HepG2 (cell line): ENCODE measurements around the gene C2CD2. TPM values are rescaled to one million over a fixed set of nuclear protein-coding genes. Genes with fewer than 3 reads are reported as not detected.

Source experiments
- AGO1 ChIP-seq: fragments of 200-400 bp; formaldehyde crosslinking; IDR thresholded peaks from 2 replicates; pipeline ENCODE4 v1.6.1; 2017; ENCODE audit warnings: mild to moderate bottlenecking, low read depth, low read length, moderate library complexity; ENCODE audit not compliant: poor library complexity, severe bottlenecking
- HMG20A ChIP-seq: IDR thresholded peaks from 2 replicates; pipeline ENCODE4 v1.6.1; 2016; ENCODE audit warnings: borderline replicate concordance
- KLF16 ChIP-seq, 2 experiments: sonication (generic) in 1 of 2; formaldehyde crosslinking in 1 of 2; IDR thresholded peaks; 2 replicates each; pipeline versions ENCODE4 v1.6.1 to v1.8.0; 2016 to 2023; ENCODE audit warnings: missing genetic modification reagents in 2 of 2, missing compliant biosample characterization in 1 of 2
- MIER3 ChIP-seq: IDR thresholded peaks from 2 replicates; pipeline ENCODE4 v1.6.1; 2016; ENCODE audit warnings: missing compliant biosample characterization, borderline replicate concordance
- MTF1 ChIP-seq: sonication (generic); formaldehyde crosslinking; IDR thresholded peaks from 2 replicates; pipeline ENCODE4 v1.5.0; 2020; ENCODE audit warnings: missing genetic modification reagents
- ZNF558 ChIP-seq: sonication (generic); formaldehyde crosslinking; IDR thresholded peaks from 2 replicates; pipeline ENCODE4 v1.9.0; 2022; ENCODE audit warnings: mild to moderate bottlenecking, missing genetic modification reagents, borderline replicate concordance
- ZNF605 ChIP-seq: sonication (generic); formaldehyde crosslinking; IDR thresholded peaks from 2 replicates; pipeline ENCODE4 v1.8.0; 2022; ENCODE audit warnings: mild to moderate bottlenecking, missing genetic modification reagents
- ZNF800 ChIP-seq: sonication (generic); formaldehyde crosslinking; IDR thresholded peaks from 2 replicates; pipeline ENCODE4 v1.4.0; 2020; ENCODE audit warnings: missing genetic modification reagents
- polyA plus RNA-seq, 8 experiments: library from polyadenylated mRNA; depleted of rRNA in 3 of 8; stranded (reverse) in 7 of 8; unstranded in 1 of 8; fragments of >200 nt; fragmentation: Illumina TruSeq in 4 of 8; extraction: Trizol in 4 of 8; gene quantifications; 2 replicates each; pipeline versions ENCODE4 v1.2.1 to v1.2.3, GENCODE V29; 2011 to 2016; ENCODE audit warnings: low read depth in 4 of 8, missing spikeins in 1 of 8, mixed read lengths in 1 of 8; ENCODE audit not compliant: insufficient read depth in 1 of 8
- total RNA-seq, 5 experiments: library from RNA; depleted of rRNA; stranded (reverse); fragments of >200 nt; fragmentation: Illumina TruSeq; extraction: Trizol; gene quantifications; 2 replicates each; pipeline ENCODE4 v1.2.3, GENCODE V29; 2016; ENCODE audit warnings: low read depth in 1 of 5
- TF ChIP-seq, protein P1 (sequence below): sonication (generic); formaldehyde crosslinking; IDR thresholded peaks from 2 replicates; pipeline ENCODE4 v1.5.0; 2020; ENCODE audit warnings: mild to moderate bottlenecking, missing genetic modification reagents, borderline replicate concordance
- TF ChIP-seq, protein P2 (sequence below): sonication (generic); formaldehyde crosslinking; IDR thresholded peaks from 2 replicates; pipeline ENCODE4 v1.4.0; 2020; ENCODE audit warnings: mild to moderate bottlenecking, missing genetic modification reagents
- TF ChIP-seq, protein P3 (sequence below): sonication (generic); formaldehyde crosslinking; IDR thresholded peaks from 2 replicates; pipeline ENCODE4 v1.4.0; 2020; ENCODE audit warnings: low read depth, missing genetic modification reagents
- TF ChIP-seq, protein P4 (sequence below), 2 experiments: sonication (generic) in 1 of 2; formaldehyde crosslinking in 1 of 2; IDR thresholded peaks; 2 replicates each; pipeline versions ENCODE4 v1.4.0 to v1.6.1; 2018 to 2020; ENCODE audit warnings: missing genetic modification reagents in 2 of 2, borderline replicate concordance in 1 of 2, low read depth in 1 of 2, mild to moderate bottlenecking in 1 of 2, missing biosample characterization in 1 of 2

The C2CD2 gene
- total and polyA plus RNA-seq, 2 of the 13 experiments (the other 11 are each of a cell fraction or from before 2014, with no cell fraction given) = 12.5 to 19.7 TPM

DNA sequence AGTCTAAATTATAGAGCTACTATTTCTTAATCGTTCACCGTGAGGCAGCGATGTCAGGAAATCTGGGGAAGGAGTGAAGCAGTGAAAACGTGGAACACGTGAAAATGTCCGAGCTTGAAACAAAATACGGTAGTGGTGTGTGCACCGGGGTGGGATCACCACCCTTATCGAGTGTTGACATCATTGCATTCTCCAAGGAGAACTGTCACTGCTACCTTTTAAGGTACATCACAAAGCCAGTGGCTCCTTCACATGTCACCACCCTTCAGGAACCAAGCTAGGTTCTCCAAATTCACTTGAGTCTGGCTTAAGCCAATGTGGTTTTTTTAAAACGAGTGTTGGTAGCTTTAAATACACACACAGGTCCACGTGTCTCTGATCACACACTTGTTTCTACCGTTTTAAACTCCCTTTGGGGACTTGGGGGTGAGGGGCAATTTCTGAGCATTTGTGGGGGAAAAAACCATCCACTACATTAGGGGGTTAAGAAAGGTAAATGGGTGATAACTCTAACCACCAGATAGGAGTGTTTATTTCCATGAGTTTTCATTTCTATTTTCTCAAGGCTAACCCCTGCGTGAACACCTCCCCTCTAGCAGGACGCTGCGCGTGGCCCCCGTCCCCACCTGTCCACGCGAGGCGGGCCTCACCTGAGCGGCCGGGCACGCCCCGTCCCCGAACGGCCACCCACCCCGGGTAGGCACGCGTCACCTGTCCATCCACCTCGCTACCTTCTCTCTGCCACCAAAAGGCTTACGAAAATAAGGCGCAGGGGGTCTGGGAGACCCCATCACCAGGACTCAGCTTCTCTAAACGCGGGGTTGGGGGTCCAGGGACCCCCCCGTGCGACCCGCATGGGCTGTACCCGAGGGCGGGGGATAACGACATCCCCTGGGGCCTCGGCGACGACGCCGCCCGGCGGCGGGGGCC is 75.7 kb downstream of the C2CD2 start (continued):
- TF ChIP-seq ZNF800 = no peak
- TF ChIP-seq, protein P1, sequence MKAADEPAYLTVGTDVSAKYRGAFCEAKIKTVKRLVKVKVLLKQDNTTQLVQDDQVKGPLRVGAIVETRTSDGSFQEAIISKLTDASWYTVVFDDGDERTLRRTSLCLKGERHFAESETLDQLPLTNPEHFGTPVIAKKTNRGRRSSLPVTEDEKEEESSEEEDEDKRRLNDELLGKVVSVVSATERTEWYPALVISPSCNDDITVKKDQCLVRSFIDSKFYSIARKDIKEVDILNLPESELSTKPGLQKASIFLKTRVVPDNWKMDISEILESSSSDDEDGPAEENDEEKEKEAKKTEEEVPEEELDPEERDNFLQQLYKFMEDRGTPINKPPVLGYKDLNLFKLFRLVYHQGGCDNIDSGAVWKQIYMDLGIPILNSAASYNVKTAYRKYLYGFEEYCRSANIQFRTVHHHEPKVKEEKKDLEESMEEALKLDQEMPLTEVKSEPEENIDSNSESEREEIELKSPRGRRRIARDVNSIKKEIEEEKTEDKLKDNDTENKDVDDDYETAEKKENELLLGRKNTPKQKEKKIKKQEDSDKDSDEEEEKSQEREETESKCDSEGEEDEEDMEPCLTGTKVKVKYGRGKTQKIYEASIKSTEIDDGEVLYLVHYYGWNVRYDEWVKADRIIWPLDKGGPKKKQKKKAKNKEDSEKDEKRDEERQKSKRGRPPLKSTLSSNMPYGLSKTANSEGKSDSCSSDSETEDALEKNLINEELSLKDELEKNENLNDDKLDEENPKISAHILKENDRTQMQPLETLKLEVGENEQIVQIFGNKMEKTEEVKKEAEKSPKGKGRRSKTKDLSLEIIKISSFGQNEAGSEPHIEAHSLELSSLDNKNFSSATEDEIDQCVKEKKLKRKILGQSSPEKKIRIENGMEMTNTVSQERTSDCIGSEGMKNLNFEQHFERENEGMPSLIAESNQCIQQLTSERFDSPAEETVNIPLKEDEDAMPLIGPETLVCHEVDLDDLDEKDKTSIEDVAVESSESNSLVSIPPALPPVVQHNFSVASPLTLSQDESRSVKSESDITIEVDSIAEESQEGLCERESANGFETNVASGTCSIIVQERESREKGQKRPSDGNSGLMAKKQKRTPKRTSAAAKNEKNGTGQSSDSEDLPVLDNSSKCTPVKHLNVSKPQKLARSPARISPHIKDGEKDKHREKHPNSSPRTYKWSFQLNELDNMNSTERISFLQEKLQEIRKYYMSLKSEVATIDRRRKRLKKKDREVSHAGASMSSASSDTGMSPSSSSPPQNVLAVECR = peak; percentile 30; the same call in 1 of the 2 replicates
- TF ChIP-seq, protein P2, sequence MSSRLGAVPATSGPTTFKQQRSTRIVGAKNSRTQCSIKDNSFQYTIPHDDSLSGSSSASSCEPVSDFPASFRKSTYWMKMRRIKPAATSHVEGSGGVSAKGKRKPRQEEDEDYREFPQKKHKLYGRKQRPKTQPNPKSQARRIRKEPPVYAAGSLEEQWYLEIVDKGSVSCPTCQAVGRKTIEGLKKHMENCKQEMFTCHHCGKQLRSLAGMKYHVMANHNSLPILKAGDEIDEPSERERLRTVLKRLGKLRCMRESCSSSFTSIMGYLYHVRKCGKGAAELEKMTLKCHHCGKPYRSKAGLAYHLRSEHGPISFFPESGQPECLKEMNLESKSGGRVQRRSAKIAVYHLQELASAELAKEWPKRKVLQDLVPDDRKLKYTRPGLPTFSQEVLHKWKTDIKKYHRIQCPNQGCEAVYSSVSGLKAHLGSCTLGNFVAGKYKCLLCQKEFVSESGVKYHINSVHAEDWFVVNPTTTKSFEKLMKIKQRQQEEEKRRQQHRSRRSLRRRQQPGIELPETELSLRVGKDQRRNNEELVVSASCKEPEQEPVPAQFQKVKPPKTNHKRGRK (CRISPR knock-in tag) = no peak
- TF ChIP-seq ZNF605 (CRISPR knock-in tag) = no peak
- TF ChIP-seq MIER3 (CRISPR knock-in tag) = no peak
- no peak for TF ChIP-seq HMG20A
- 0 out of 4 replicates have a peak, but pooled peaks of 1 of the 2 experiments have one; percentile 30 for TF ChIP-seq KLF16 (CRISPR knock-in tag; IDR thresholded peaks at IDR 0.05)
- no peak for TF ChIP-seq ZNF558
- TF ChIP-seq, protein P3, sequence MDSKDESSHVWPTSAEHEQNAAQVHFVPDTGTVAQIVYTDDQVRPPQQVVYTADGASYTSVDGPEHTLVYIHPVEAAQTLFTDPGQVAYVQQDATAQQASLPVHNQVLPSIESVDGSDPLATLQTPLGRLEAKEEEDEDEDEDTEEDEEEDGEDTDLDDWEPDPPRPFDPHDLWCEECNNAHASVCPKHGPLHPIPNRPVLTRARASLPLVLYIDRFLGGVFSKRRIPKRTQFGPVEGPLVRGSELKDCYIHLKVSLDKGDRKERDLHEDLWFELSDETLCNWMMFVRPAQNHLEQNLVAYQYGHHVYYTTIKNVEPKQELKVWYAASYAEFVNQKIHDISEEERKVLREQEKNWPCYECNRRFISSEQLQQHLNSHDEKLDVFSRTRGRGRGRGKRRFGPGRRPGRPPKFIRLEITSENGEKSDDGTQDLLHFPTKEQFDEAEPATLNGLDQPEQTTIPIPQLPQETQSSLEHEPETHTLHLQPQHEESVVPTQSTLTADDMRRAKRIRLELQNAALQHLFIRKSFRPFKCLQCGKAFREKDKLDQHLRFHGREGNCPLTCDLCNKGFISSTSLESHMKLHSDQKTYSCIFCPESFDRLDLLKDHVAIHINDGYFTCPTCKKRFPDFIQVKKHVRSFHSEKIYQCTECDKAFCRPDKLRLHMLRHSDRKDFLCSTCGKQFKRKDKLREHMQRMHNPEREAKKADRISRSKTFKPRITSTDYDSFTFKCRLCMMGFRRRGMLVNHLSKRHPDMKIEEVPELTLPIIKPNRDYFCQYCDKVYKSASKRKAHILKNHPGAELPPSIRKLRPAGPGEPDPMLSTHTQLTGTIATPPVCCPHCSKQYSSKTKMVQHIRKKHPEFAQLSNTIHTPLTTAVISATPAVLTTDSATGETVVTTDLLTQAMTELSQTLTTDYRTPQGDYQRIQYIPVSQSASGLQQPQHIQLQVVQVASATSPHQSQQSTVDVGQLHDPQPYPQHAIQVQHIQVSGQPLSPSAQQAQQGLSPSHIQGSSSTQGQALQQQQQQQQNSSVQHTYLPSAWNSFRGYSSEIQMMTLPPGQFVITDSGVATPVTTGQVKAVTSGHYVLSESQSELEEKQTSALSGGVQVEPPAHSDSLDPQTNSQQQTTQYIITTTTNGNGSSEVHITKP = 0 out of 2 replicates have a peak, but pooled peaks have one; percentile 40
- no peak for TF ChIP-seq MTF1 (CRISPR knock-in tag)
- no peak for TF ChIP-seq AGO1
- TF ChIP-seq, protein P4, sequence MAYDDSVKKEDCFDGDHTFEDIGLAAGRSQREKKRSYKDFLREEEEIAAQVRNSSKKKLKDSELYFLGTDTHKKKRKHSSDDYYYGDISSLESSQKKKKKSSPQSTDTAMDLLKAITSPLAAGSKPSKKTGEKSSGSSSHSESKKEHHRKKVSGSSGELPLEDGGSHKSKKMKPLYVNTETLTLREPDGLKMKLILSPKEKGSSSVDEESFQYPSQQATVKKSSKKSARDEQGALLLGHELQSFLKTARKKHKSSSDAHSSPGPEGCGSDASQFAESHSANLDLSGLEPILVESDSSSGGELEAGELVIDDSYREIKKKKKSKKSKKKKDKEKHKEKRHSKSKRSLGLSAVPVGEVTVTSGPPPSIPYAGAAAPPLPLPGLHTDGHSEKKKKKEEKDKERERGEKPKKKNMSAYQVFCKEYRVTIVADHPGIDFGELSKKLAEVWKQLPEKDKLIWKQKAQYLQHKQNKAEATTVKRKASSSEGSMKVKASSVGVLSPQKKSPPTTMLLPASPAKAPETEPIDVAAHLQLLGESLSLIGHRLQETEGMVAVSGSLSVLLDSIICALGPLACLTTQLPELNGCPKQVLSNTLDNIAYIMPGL (CRISPR knock-in tag; IDR thresholded peaks at IDR 0.05; ENCODE audit: borderline replicate concordance in 1 of 2, low read depth in 1 of 2) = 0 out of 4 replicates have a peak, but pooled peaks have one; percentile 15 to 24
